ENCODE measurements around the gene RTKN.

- TF ChIP-seq CTCF (IDR thresholded peaks at IDR 0.05; ENCODE audit: insufficient read depth, low read length, poor library complexity, severe bottlenecking), result no peak
- no peak for TF ChIP-seq EZH2phosphoT487 (conservative IDR thresholded peaks at IDR 0.05; ENCODE audit: low read length)
Observed at GRCh38 chr2:74481961-74482800, 40.4 kb upstream of the RTKN start.

Data from SU-DHL-6 (cell line).